Type B pancreatic cell (in vitro differentiated cells): ENCODE measurements around the gene SUPT20HL1. TPM values are rescaled to one million over a fixed set of nuclear protein-coding genes. Genes with fewer than 3 reads are reported as not detected.

Experiments used
- DNase-seq: peaks from one replicate; pipeline ENCODE4 v3.0.0; 2021; ENCODE audit warnings: mixed read lengths; ENCODE audit not compliant: unreplicated experiment; ENCODE audit errors: extremely low spot score
- H3K27ac Mint-ChIP-seq: 2 replicates; pipeline ENCODE4 v1.8.0; 2021; ENCODE audit warnings: mild to moderate bottlenecking, mixed read lengths
- H3K27me3 Mint-ChIP-seq: 2 replicates; pipeline ENCODE4 v1.8.0; 2021; ENCODE audit warnings: mixed read lengths
- H3K36me3 Mint-ChIP-seq: 2 replicates; pipeline ENCODE4 v1.8.0; 2021; ENCODE audit warnings: mixed read lengths
- H3K4me1 Mint-ChIP-seq: one replicate; pipeline ENCODE4 v1.8.0; 2021; ENCODE audit warnings: mixed read lengths; ENCODE audit not compliant: unreplicated experiment
- H3K4me3 Mint-ChIP-seq: 2 replicates; pipeline ENCODE4 v1.8.0; 2021; ENCODE audit warnings: mild to moderate bottlenecking, mixed read lengths
- H3K9me3 Mint-ChIP-seq: 2 replicates; pipeline ENCODE4 v1.8.0; 2021; ENCODE audit warnings: mixed read lengths
- CTCF ChIP-seq: fragments of 200-600 bp; sonication (generic); conservative IDR thresholded peaks from 2 replicates; pipeline ENCODE4 v1.5.0; 2021; ENCODE audit warnings: antibody characterized with exemption, mild to moderate bottlenecking
- total RNA-seq: library from RNA; stranded (reverse); gene quantifications from 2 replicates; pipeline ENCODE4 v1.2.1, GENCODE V29; 2021; ENCODE audit warnings: low replicate concordance

SUPT20HL1 gene
- total RNA-seq, 1 donor from 2014 or later, result not detected

- Mint-ChIP-seq H3K27me3 (peaks cover 31% of the 10 kb centered on the region), H3K4me1 (peaks cover 7% of the 10 kb centered on the region), H3K36me3 (no peaks in the 10 kb centered on the region), H3K27ac (no peak overlapping the region), H3K4me3 (no peak overlapping the region), H3K9me3 (no peaks in the 10 kb centered on the region)
- TF ChIP-seq CTCF, result no peak
- DNase-seq, result no peak
Observed at GRCh38 chrX:24392709-24393108, 32.3 kb downstream of the SUPT20HL1 start.

DNA sequence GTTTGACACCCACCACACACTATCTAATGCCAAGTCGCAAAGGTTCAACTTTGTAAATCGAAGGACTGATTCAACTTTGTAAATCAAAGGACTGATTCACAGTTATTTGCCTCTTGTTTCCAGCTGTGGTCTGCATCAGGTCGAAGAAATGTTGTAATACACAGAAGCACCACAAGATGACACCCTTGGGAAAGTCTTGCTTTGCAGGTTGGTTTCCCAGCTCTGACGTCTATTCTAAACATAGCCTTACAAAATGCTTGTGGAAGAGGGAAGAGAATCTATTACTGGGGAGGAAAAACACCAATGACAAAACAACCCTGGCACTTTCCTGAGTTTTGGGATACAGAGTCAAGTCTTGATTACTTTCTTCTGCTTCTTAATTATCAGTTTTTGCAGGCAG is 35.3 kb downstream of the SUPT20HL1 start:
- Mint-ChIP-seq H3K27ac (no peak overlapping the region), H3K9me3 (no peaks in the 10 kb centered on the region), H3K27me3 (peaks cover 27% of the 10 kb centered on the region), H3K36me3 (no peaks in the 10 kb centered on the region), H3K4me1 (peaks cover 7% of the 10 kb centered on the region), H3K4me3 (no peak overlapping the region)
- no peak for DNase-seq
- peak; percentile 88 for TF ChIP-seq CTCF

DNA sequence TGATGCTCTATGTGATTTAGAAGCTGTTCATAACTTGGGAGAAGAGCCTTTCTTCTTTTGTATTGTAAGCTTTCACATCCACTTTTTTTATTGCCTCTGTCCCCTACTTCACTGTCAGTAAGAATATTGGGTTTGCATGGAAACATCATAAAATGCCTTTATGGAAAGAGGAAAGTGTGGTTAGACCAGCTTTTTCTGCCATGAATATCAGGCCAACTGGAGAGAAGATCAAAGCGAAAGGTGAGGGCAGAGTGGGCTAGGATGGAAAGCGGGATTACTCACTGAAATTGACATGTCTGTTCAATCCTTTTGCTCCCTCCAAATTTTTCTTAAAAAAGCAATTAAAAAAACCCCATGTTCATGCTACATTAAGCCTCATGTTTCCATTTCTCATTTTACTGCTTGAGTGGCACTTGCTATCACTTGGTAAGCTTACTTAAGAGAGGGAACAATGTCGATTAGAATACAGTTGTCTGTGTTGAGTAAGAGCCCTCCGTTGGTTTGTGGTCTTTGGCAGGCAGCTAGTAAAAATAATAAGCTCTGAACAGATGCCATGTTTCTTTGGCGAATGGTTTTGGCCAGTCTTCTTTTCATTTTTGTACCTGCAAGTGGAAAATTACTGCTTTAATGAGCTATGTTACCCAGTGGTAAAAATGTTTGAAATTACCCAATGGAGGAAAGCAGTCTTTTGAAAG is 35.9 kb downstream of the SUPT20HL1 start:
- Mint-ChIP-seq H3K27ac (no peak overlapping the region), H3K4me3 (no peak overlapping the region), H3K27me3 (peaks cover 25% of the 10 kb centered on the region)

GRCh38 chrX:24396931-24397279 is 36.5 kb downstream of the SUPT20HL1 start:
- Mint-ChIP-seq H3K27me3 (peaks cover 23% of the 10 kb centered on the region), H3K27ac (no peak overlapping the region), H3K36me3 (no peaks in the 10 kb centered on the region), H3K4me1 (peaks cover 7% of the 10 kb centered on the region), H3K4me3 (no peak overlapping the region), H3K9me3 (no peaks in the 10 kb centered on the region)
- DNase-seq, result no peak
- no peak for TF ChIP-seq CTCF

More for the DNA sequence above, 35.9 kb downstream of the SUPT20HL1 start:
- Mint-ChIP-seq H3K4me1 (peaks cover 7% of the 10 kb centered on the region), H3K9me3 (no peaks in the 10 kb centered on the region), H3K36me3 (no peaks in the 10 kb centered on the region)
- DNase-seq, result no peak
- no peak for TF ChIP-seq CTCF

GRCh38 chrX:24398766-24399165 is 38.3 kb downstream of the SUPT20HL1 start:
- peaks cover 9% of the 10 kb centered on the region for H3K27me3 Mint-ChIP-seq

More at GRCh38 chrX:24398766-24399165, 38.3 kb downstream of the SUPT20HL1 start:
- no peak for TF ChIP-seq CTCF
- Mint-ChIP-seq H3K4me1 (peaks cover 7% of the 10 kb centered on the region), H3K9me3 (no peaks in the 10 kb centered on the region), H3K36me3 (no peaks in the 10 kb centered on the region), H3K27ac (no peak overlapping the region), H3K4me3 (no peak overlapping the region)
- no peak for DNase-seq
